ENCODE data around the gene TMEM131. TPM values are rescaled to one million over a fixed set of nuclear protein-coding genes. Genes with fewer than 3 reads are reported as not detected.

The TMEM131 gene
- total RNA-seq, 1 experiment from 2014 or later: 21.9 TPM

GRCh38 chr2:97999536-97999935, 3.8 kb upstream of the TMEM131 start (continued):
- TF ChIP-seq ATF2 (CRISPR knock-in tag; IDR thresholded peaks at IDR 0.05; ENCODE audit: borderline replicate concordance, low read depth) (no peak), PREB (CRISPR knock-in tag; IDR thresholded peaks at IDR 0.05; ENCODE audit: borderline replicate concordance) (no peak), ELF4 (CRISPR knock-in tag; IDR thresholded peaks at IDR 0.05; ENCODE audit: low read depth) (no peak), E2F4 (CRISPR knock-in tag; IDR thresholded peaks at IDR 0.05; ENCODE audit: borderline replicate concordance, low read depth) (no peak), ZBTB43 (CRISPR knock-in tag; IDR thresholded peaks at IDR 0.05) (no peak)

- H3K27me3 Mint-ChIP-seq (ENCODE audit: low read depth): peaks cover 3% of the 10 kb centered on the region; the same call in 1 of the 2 replicates
- H3K27ac Mint-ChIP-seq: no peak overlapping the region
- ChIA-PET POLR2A (no interaction called here), CTCF (no interaction called here)
- no peak for TF ChIP-seq TEAD4 (CRISPR knock-in tag; IDR thresholded peaks at IDR 0.05)
- TF ChIP-seq HMGA2 (CRISPR knock-in tag; IDR thresholded peaks at IDR 0.05): no peak
- no peak for TF ChIP-seq PRDM15 (CRISPR knock-in tag; IDR thresholded peaks at IDR 0.05)
- no peak for TF ChIP-seq FOXJ3 (CRISPR knock-in tag; IDR thresholded peaks at IDR 0.05; ENCODE audit: borderline replicate concordance)
- TF ChIP-seq CDX4 (CRISPR knock-in tag; IDR thresholded peaks at IDR 0.05; ENCODE audit: borderline replicate concordance): no peak
- peaks cover 24% of the 10 kb centered on the region for H3K4me1 Mint-ChIP-seq
- no peaks in the 10 kb centered on the region for H3K36me3 Mint-ChIP-seq
- DNase-seq (ENCODE audit: low spot score): no peak
- H3K9me3 Mint-ChIP-seq: no peaks in the 10 kb centered on the region
- no peak for ATAC-seq
- H3K4me3 Mint-ChIP-seq: no peak overlapping the region
These were observed 2.8 kb upstream of the TMEM131 start for GRCh38 chr2:97998431-97999005.

GRCh38 chr2:97997784-97998392, 2.1 kb upstream of the TMEM131 start:
- H3K36me3 Mint-ChIP-seq: no peaks in the 10 kb centered on the region
- no peak overlapping the region for H3K4me3 Mint-ChIP-seq
- peaks cover 3% of the 10 kb centered on the region; the same call in 1 of the 2 replicates for H3K27me3 Mint-ChIP-seq (ENCODE audit: low read depth)
- no peak overlapping the region for H3K27ac Mint-ChIP-seq
- DNase-seq (ENCODE audit: low spot score) (no peak), ATAC-seq (no peak)
- ChIA-PET CTCF (interaction anchor here (1.1 kb wide), 1 partner anchor 178 kb away, joined by 3 read pairs; no protein-coding TSS in a partner anchor), POLR2A (no interaction called here)
- peaks cover 29% of the 10 kb centered on the region for H3K4me1 Mint-ChIP-seq
- no peaks in the 10 kb centered on the region for H3K9me3 Mint-ChIP-seq
- TF ChIP-seq ZNF532 (CRISPR knock-in tag; IDR thresholded peaks at IDR 0.05; ENCODE audit: borderline replicate concordance) (no peak), HMGA2 (CRISPR knock-in tag; IDR thresholded peaks at IDR 0.05) (no peak), SP1 (CRISPR knock-in tag; conservative IDR thresholded peaks at IDR 0.05) (no peak), NR2C2 (CRISPR knock-in tag; IDR thresholded peaks at IDR 0.05) (no peak), CREM (CRISPR knock-in tag; IDR thresholded peaks at IDR 0.05) (no peak), MXD4 (CRISPR knock-in tag; IDR thresholded peaks at IDR 0.05; ENCODE audit: borderline replicate concordance) (no peak), ZNF416 (CRISPR knock-in tag; IDR thresholded peaks at IDR 0.05) (no peak), ZNF671 (CRISPR knock-in tag; IDR thresholded peaks at IDR 0.05) (no peak)

Measured in WTC11 (cell line).